Measurements from ENCODE around the gene TBC1D1. TPM values are rescaled to one million over a fixed set of nuclear protein-coding genes. Genes with fewer than 3 reads are reported as not detected.
A peak's percentile ranks its signal among the peaks of the same experiment; 100 is the strongest.

The TBC1D1 gene
- total and polyA plus RNA-seq, 5 donors: 86.7 to 134 (median 116) TPM

DNA sequence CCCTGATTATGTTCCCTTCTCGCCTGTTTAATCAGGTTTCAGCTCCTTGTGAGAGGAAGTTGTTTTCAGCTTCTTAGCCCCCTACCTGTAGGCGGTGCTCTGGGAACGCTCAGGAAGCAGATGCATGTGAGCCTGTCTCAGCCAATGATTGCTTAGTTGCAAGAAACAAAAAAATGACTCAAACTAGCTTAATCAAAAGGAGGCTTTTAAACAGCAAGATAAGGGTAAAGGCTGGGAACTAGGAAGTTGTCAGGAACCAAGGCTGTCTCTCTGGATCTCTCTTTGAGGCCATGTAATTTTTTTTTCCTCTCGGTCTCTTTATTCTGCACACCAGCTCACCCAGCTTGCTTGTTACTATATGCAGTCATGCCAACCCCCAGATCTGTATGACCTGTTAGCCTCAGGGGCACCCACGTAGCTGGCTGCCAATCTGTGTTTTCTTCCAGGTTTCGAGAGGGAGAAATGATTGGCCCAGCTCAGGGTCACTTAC lies 178.4 kb downstream of the TBC1D1 start:
- Histone ChIP-seq H3K9me3 (ENCODE audit: control insufficient read depth, low read length) (no peaks in the 10 kb centered on the region), H3K27me3 (ENCODE audit: control insufficient read depth, insufficient read depth) (no peaks in the 10 kb centered on the region), H3K4me1 (ENCODE audit: control insufficient read depth, insufficient read depth, low read length) (peaks cover 7% of the 10 kb centered on the region), H3K4me3 (ENCODE audit: low read length) (no peak overlapping the region), H3K27ac (ENCODE audit: low read length) (peak overlapping the region; percentile 81)
- WGBS: 36% methylated on average over 6 of the region's 6 CpGs
- peak; percentile 59 to 80 for ATAC-seq
- intact Hi-C loops (cut with DNase I): loop anchor here in 3 of 4 donors (10.0 kb wide), 3 partner anchors 105 to 665 kb away; no protein-coding TSS in a partner anchor
- peak; percentile 55 to 69 (median 60) for DNase-seq

DNA sequence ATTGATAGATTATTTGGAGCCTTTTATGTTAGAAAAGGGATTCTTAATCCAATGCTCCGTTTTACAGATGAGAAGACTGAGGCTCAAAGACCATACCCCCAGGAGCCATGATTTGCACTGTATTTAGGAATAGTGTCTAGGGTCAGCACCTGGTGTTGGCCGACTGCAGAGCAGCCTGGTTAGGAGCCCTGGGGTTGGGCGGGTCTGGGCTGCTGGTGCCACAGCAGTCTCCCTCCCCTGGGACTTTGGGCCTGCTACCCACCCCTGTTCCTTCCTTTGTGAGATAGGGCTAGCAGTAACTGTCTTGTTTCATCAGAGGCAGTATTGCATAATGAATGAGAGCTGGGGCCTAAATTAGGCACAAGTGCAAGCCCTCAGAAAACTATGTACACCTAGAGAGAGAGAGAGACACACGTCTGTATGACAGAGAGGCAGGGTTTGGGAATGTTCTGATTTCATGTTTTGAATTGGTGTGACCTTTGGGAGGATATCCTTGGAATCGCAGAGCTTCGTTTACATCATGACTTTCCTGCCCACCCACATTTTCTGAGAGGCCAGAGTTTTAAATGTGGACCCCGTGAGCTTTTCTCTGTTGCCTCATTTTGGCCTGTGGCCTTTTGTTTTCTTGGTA lies 181.0 kb downstream of the TBC1D1 start:
- Histone ChIP-seq H3K27me3 (ENCODE audit: control insufficient read depth, insufficient read depth) (no peaks in the 10 kb centered on the region), H3K4me1 (ENCODE audit: control insufficient read depth, insufficient read depth, low read length) (peaks cover 9% of the 10 kb centered on the region), H3K9me3 (ENCODE audit: control insufficient read depth, low read length) (no peaks in the 10 kb centered on the region), H3K4me3 (ENCODE audit: low read length) (no peak overlapping the region), H3K27ac (ENCODE audit: low read length) (peak overlapping the region; percentile 57)
- peak; percentile 48 to 74 (median 54) for DNase-seq
- intact Hi-C loops (cut with DNase I): no loop called here
- peak; percentile 75 to 81 for ATAC-seq
- WGBS: 42% methylated on average over 7 of the region's 7 CpGs

GRCh38 chr4:38072578-38072977 lies 181.7 kb downstream of the TBC1D1 start:
- no peak for ATAC-seq
- no peak overlapping the region for H3K27ac ChIP-seq (ENCODE audit: low read length)
- intact Hi-C loops (cut with DNase I): no loop called here
- WGBS: 95% methylated on average over 3 of the region's 3 CpGs
- no peaks in the 10 kb centered on the region for H3K9me3 ChIP-seq (ENCODE audit: control insufficient read depth, low read length)
- H3K4me3 ChIP-seq (ENCODE audit: low read length): no peak overlapping the region
- no peak for DNase-seq
- H3K27me3 ChIP-seq (ENCODE audit: control insufficient read depth, insufficient read depth): no peaks in the 10 kb centered on the region
- peaks cover 9% of the 10 kb centered on the region for H3K4me1 ChIP-seq (ENCODE audit: control insufficient read depth, insufficient read depth, low read length)

- no peak for ATAC-seq
- Histone ChIP-seq H3K27me3 (ENCODE audit: control insufficient read depth, insufficient read depth) (no peaks in the 10 kb centered on the region), H3K27ac (ENCODE audit: low read length) (peak overlapping the region; percentile 46), H3K9me3 (ENCODE audit: control insufficient read depth, low read length) (no peaks in the 10 kb centered on the region), H3K4me3 (ENCODE audit: low read length) (no peak overlapping the region), H3K4me1 (ENCODE audit: control insufficient read depth, insufficient read depth, low read length) (peaks cover 9% of the 10 kb centered on the region)
- no peak for DNase-seq
- WGBS: 79% methylated on average over 4 of the region's 4 CpGs
- intact Hi-C loops (cut with DNase I): no loop called here
Measured at GRCh38 chr4:38073596-38074234, 182.8 kb downstream of the TBC1D1 start.

DNA sequence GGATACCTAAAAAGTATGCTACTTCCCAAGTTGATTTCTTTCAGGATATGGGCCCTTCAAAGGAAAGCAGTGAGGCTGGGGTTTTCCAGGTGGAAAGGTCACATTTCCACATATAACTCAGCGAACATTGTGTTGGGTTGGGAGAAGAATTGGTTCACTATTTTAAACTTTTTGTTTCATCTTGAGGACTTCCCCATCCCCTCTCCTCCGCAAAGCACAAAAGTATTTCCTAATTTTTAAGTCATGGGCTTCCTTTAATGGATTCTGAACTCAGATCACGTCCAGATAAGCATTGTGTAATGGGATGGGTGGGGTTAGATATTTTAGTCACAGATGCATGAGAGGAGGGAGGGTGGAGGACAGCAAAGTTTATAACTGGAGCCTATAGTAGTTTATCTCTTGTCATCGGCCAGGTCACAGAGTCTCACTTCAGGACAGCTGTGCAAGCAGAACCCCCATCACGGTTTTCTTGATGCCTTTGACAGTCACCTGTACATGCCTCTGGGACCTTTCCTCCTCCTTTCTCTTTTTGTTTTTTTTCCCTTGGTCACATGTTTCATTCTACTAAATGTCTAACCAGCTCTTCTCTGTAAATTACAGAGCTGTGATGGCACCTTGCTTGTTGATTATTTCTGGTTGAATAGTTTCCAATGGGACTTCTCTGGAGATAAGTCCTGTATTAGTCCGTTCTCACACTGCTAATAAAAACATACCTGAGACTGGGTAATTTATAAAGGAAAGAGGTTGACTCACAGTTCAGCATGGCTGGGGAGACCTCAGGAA lies 184.7 kb downstream of the TBC1D1 start:
- intact Hi-C loops (cut with DNase I): no loop called here
- Histone ChIP-seq H3K9me3 (ENCODE audit: control insufficient read depth, low read length) (no peaks in the 10 kb centered on the region), H3K4me1 (ENCODE audit: control insufficient read depth, insufficient read depth, low read length) (peaks cover 11% of the 10 kb centered on the region), H3K4me3 (ENCODE audit: low read length) (no peak overlapping the region), H3K27me3 (ENCODE audit: control insufficient read depth, insufficient read depth) (no peaks in the 10 kb centered on the region), H3K27ac (ENCODE audit: low read length) (peak overlapping the region; percentile 27)
- ATAC-seq (peak; percentile 34 to 47), DNase-seq (no peak)
- 50% methylated on average over 6 of the region's 6 CpGs for WGBS

DNA sequence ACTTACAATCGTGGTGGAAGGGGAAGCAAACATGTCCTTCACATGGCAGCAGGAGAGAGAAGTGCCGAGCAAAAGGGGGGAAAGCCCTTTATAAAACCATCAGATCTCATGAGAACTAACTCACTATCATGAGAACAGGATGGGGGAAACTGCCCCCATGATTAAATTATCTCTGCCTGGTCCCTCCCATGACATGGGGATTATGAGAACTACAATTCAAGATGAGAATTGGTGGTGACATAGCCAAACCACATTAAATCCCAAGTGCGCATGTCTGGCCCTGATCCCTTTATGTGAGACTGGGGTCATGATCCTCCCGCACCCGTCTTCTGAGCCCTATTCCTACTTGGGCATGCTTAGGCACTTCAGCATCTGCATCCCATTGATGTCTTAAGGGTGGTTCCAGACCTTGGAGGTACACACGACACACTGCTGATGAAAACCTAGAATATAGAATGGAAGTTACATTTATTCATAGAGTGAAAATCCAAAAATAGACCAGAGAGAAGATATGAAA lies 185.3 kb downstream of the TBC1D1 start:
- Histone ChIP-seq H3K27me3 (ENCODE audit: control insufficient read depth, insufficient read depth) (no peaks in the 10 kb centered on the region), H3K4me3 (ENCODE audit: low read length) (no peak overlapping the region), H3K4me1 (ENCODE audit: control insufficient read depth, insufficient read depth, low read length) (peaks cover 16% of the 10 kb centered on the region), H3K27ac (ENCODE audit: low read length) (peak overlapping the region; percentile 56), H3K9me3 (ENCODE audit: control insufficient read depth, low read length) (no peaks in the 10 kb centered on the region)
- ATAC-seq: no peak
- DNase-seq: no peak
- 84% methylated on average over 6 of the region's 6 CpGs for WGBS
- intact Hi-C loops (cut with DNase I): no loop called here

DNA sequence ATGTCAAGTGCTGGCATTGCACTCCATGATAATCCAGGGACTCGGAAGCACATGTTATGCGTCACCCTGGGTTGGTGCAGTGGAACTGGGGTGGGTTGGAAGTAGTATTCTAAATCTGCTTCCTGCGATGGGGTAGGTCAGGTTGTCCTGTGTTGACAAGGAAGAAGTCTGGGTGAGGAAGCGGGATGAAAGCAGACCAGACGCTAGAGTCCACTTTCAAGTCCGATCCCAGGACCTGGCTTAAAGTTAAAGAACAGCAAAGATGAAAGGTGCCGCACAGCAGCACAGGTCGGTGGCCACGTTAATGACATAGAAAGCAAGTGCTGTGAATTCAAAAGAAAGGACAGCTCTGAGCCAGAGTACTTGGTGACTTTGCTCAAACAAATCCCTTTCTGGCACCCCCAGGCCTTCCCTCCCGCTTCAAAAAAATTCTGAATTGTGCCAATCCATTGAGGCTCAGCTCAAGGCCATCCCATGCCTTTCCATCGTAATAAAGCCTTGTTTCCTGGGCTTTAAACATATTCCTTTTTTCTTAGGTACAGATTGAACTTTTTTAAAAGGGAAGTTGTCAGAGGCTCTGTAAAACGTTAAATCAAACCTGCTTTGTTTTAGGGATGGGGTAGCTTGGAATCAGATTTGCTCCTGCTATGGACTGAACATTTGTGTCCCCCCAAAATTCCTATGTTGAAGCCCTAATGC lies 187.1 kb downstream of the TBC1D1 start:
- WGBS: 86% methylated on average over 12 of the region's 12 CpGs
- H3K4me1 ChIP-seq (ENCODE audit: control insufficient read depth, insufficient read depth, low read length): peaks cover 21% of the 10 kb centered on the region
- no peaks in the 10 kb centered on the region for H3K27me3 ChIP-seq (ENCODE audit: control insufficient read depth, insufficient read depth)
- H3K9me3 ChIP-seq (ENCODE audit: control insufficient read depth, low read length): no peaks in the 10 kb centered on the region
- no peak for ATAC-seq
- no peak overlapping the region for H3K4me3 ChIP-seq (ENCODE audit: low read length)
- no peak overlapping the region for H3K27ac ChIP-seq (ENCODE audit: low read length)
- no peak for DNase-seq
- intact Hi-C loops (cut with DNase I): no loop called here

DNA sequence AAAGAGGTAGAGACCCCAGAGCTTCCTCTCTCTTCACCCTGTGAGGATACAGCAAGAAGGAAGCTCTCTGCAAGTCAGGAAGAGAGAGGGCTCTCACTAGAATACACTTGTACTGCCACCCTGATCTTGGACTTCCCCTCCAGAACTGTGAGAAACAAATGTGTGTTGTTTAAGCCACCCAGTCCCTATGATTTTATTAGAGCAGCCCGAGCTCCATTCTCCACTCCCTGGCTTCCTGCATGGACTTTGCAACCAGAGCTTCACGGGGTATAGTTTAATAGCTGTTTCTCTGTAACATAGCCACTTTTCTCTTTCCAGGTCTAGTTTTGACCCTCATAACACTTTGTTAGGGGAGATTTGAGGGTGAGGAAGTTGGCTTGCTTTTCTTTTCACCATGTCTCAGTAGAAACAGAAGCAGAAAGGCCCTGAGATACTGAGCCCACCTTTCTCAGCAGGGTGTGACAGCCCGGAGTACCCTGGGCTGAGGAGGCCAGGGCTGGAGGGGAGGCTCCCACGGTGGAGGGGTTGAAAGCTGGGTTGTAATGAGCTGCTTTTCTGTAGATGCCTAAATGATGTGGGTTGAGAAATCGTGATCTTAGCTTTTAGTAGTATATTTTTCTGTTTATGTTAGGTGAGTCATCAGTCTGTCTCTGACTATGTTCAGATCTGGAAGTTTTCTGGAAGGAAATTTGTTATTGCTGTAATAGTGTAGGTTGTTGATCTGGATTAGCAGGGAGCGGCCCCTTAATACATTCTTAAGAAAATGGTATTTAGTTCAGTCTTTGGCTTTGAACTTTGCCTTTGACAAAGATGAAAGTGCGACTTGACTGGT lies 187.9 kb downstream of the TBC1D1 start:
- WGBS: 70% methylated on average over 7 of the region's 7 CpGs
- intact Hi-C loops (cut with DNase I): no loop called here
- Histone ChIP-seq H3K4me3 (ENCODE audit: low read length) (no peak overlapping the region), H3K9me3 (ENCODE audit: control insufficient read depth, low read length) (no peaks in the 10 kb centered on the region), H3K27me3 (ENCODE audit: control insufficient read depth, insufficient read depth) (no peaks in the 10 kb centered on the region), H3K4me1 (ENCODE audit: control insufficient read depth, insufficient read depth, low read length) (peaks cover 19% of the 10 kb centered on the region), H3K27ac (ENCODE audit: low read length) (no peak overlapping the region)
- DNase-seq (no peak), ATAC-seq (peak in 1 of 2 donors; percentile 20)

DNA sequence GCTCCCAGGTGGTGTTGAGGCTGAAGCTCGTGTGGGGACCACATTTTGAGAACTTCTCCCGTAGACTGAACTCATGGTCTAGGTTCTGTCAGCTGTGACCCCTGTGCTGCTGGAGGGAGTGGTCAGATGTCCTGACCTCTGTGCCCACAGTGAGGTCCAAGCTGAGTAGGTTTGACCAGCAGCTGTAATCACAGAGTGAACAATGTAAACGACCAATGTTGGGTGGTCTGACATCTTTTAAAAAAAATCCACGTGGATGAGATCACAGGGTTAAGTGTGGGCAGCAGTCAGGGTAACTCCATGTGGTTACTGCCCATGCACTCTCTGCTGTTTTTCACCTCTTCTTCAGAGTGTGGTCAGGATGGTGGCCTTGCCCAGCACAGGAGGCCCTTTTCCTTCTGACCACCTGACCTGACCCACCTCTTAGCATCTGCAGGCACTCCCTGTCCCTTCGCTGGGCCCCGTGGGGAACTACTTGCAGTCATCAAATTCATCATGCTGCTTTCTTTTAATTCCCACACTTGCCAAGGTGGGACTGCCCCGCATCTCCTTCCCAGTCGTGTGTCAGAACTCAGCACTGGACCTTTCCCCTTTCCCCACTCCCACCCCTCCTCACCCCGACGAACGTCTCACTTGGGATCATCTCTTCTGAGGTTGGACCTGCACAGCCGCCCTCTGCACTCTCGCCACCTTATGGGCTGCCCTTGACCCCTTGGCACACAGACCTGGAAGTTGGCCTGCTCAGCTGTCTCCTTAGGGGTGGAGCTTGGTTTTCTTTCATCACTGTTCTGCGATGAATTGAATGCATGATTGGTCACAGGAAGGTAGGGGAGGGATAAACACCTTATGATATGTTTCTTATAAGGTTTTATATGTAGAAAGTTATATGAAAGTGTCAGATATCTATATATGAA lies 189.4 kb downstream of the TBC1D1 start:
- H3K4me1 ChIP-seq (ENCODE audit: control insufficient read depth, insufficient read depth, low read length): peaks cover 17% of the 10 kb centered on the region
- no peak for ATAC-seq
- 88% methylated on average over 14 of the region's 14 CpGs for WGBS

More for the DNA sequence above, 189.4 kb downstream of the TBC1D1 start:
- H3K9me3 ChIP-seq (ENCODE audit: control insufficient read depth, low read length): no peaks in the 10 kb centered on the region
- no peak overlapping the region for H3K27ac ChIP-seq (ENCODE audit: low read length)
- H3K4me3 ChIP-seq (ENCODE audit: low read length): no peak overlapping the region
- no peaks in the 10 kb centered on the region for H3K27me3 ChIP-seq (ENCODE audit: control insufficient read depth, insufficient read depth)
- intact Hi-C loops (cut with DNase I): loop anchor here in 2 of 4 donors (5.0 to 10.0 kb wide), 2 partner anchors 94 to 592 kb away; no protein-coding TSS in a partner anchor
- DNase-seq: no peak
